GM18907 (cell line): ENCODE measurements around the gene YBX1.
"Not testable (repeated sequence)": the region's sequence is repeated elsewhere in the genome, so short reads cannot be mapped to it uniquely, and the experiment has no call there.

Source experiments
- ATAC-seq: cut with Tn5 transposase; IDR thresholded peaks from one replicate; pipeline ENCODE4 v1.9.1; 2021; ENCODE audit warnings: mild to moderate bottlenecking, moderate library complexity; ENCODE audit not compliant: unreplicated experiment

Gene YBX1

GRCh38 chr1:42747125-42747524 is 64.9 kb downstream of the YBX1 start:
- ATAC-seq, result no peak

- ATAC-seq, result no peak
Measured at GRCh38 chr1:42748021-42748420, 65.8 kb downstream of the YBX1 start.

GRCh38 chr1:42748461-42749410 is 66.5 kb downstream of the YBX1 start:
- no peak for ATAC-seq

- no peak for ATAC-seq
Measured at GRCh38 chr1:42750041-42750440, 67.8 kb downstream of the YBX1 start.

- not testable (repeated sequence) for ATAC-seq
Measured at GRCh38 chr1:42751511-42752070, 69.4 kb downstream of the YBX1 start.

- ATAC-seq, result no peak
Measured at GRCh38 chr1:42752284-42752683, 70.1 kb downstream of the YBX1 start.

- no peak for ATAC-seq
Measured at GRCh38 chr1:42753070-42753469, 70.9 kb downstream of the YBX1 start.
